ENCODE results near the gene CETN3.
"Not testable (repeated sequence)": the region's sequence is repeated elsewhere in the genome, so short reads cannot be mapped to it uniquely, and the experiment has no call there.

The CETN3 gene

GRCh38 chr5:90381213-90381929 lies 28.2 kb downstream of the CETN3 start:
- DNase-seq: no peak

GRCh38 chr5:90379652-90380051 lies 29.9 kb downstream of the CETN3 start:
- no peak for DNase-seq

GRCh38 chr5:90378752-90379151 lies 30.8 kb downstream of the CETN3 start:
- DNase-seq: no peak

GRCh38 chr5:90371269-90371668 lies 38.3 kb downstream of the CETN3 start:
- DNase-seq: not testable (repeated sequence)

- DNase-seq: no peak
These were observed 40.9 kb downstream of the CETN3 start for GRCh38 chr5:90368454-90369246.

- DNase-seq: no peak
These were observed 41.7 kb downstream of the CETN3 start for GRCh38 chr5:90367879-90368278.

GRCh38 chr5:90366948-90367347 lies 42.6 kb downstream of the CETN3 start:
- no peak for DNase-seq

GRCh38 chr5:90365328-90365727 lies 44.2 kb downstream of the CETN3 start:
- DNase-seq: no peak

- no peak for DNase-seq
These were observed 50.3 kb downstream of the CETN3 start for GRCh38 chr5:90359073-90359920.

GRCh38 chr5:90356622-90357021 lies 52.9 kb downstream of the CETN3 start:
- DNase-seq: no peak

GRCh38 chr5:90356176-90356575 lies 53.4 kb downstream of the CETN3 start:
- DNase-seq: no peak

GRCh38 chr5:90355635-90356034 lies 53.9 kb downstream of the CETN3 start:
- no peak for DNase-seq

- DNase-seq: no peak
These were observed 56.3 kb downstream of the CETN3 start for GRCh38 chr5:90353254-90353653.

GRCh38 chr5:90351101-90351500 lies 58.5 kb downstream of the CETN3 start:
- no peak for DNase-seq

GRCh38 chr5:90347462-90347861 lies 62.1 kb downstream of the CETN3 start:
- DNase-seq: no peak

GRCh38 chr5:90345684-90346083 lies 63.9 kb downstream of the CETN3 start:
- DNase-seq: no peak

- DNase-seq: no peak
These were observed 64.9 kb downstream of the CETN3 start for GRCh38 chr5:90344689-90345088.

- not testable (repeated sequence) for DNase-seq
These were observed 65.8 kb downstream of the CETN3 start for GRCh38 chr5:90343731-90344130.

GRCh38 chr5:90342576-90342975 lies 67.0 kb downstream of the CETN3 start:
- no peak for DNase-seq
